HEK293 (cell line): ENCODE results near the gene TRAF3.

Experiments
- CTCF ChIA-PET: fragments of 350-600 bp; formaldehyde crosslinking; extraction: SDS; loops from one replicate; lab custom pipeline; 2021; ENCODE audit warnings: antibody characterized with exemption; lab: Yijun Ruan, JAX
- POLR2A ChIA-PET: fragments of 300-600 bp; formaldehyde crosslinking; extraction: SDS; loops from one replicate; lab custom pipeline; 2020; ENCODE audit warnings: antibody characterized with exemption, inconsistent platforms; lab: Yijun Ruan, JAX
- H3K27ac ChIP-seq: fragments of 200-500 bp; sonication (Bioruptor generic); 2 replicates; pipeline ENCODE4 v1.5.1; 2014; ENCODE audit warnings: low read depth, low read length, control low read depth, inconsistent platforms; ENCODE audit errors: extremely low read depth
- H3K36me3 ChIP-seq, 2 experiments: fragments of 200-500 bp in 1 of 2; sonication (Bioruptor generic) in 1 of 2; 1 replicate in 1 of 2; 2 replicates in 1 of 2; pipeline ENCODE4 v1.5.1; 2014 to 2017; ENCODE audit warnings: inconsistent platforms in 2 of 2, low read length in 2 of 2; ENCODE audit not compliant: control insufficient read depth in 2 of 2, insufficient read depth in 1 of 2
- H3K4me1 ChIP-seq: fragments of 200-500 bp; sonication (Bioruptor generic); 2 replicates; pipeline ENCODE4 v1.5.1; 2014; ENCODE audit warnings: mild to moderate bottlenecking, low read length, inconsistent platforms; ENCODE audit not compliant: control insufficient read depth, insufficient read depth
- H3K4me3 ChIP-seq: 2 replicates; pipeline ENCODE4 v1.5.1; 2011; ENCODE audit warnings: low read depth, mild to moderate bottlenecking, control low read depth, low read length, moderate library complexity
- H3K9me3 ChIP-seq: fragments of 200-500 bp; sonication (Bioruptor generic); 2 replicates; pipeline ENCODE4 v1.5.1; 2014; ENCODE audit warnings: low read depth, low read length, inconsistent platforms; ENCODE audit not compliant: control insufficient read depth, insufficient read depth
- GLIS1 ChIP-seq: fragments of 450-650 bp; formaldehyde crosslinking; IDR thresholded peaks from 2 replicates; pipeline ENCODE4 v1.5.1; 2016; ENCODE audit warnings: missing biosample characterization, missing genetic modification characterization
- REST ChIP-seq: fragments of 450-650 bp; formaldehyde crosslinking; IDR thresholded peaks from 2 replicates; pipeline ENCODE4 v1.5.1; 2016; ENCODE audit warnings: missing biosample characterization, missing genetic modification characterization
- TRIM28 ChIP-seq: IDR thresholded peaks from 2 replicates; pipeline ENCODE4 v1.6.1; 2011; ENCODE audit warnings: low read length, control low read depth, borderline replicate concordance
- ZIC2 ChIP-seq: fragments of 450-650 bp; formaldehyde crosslinking; IDR thresholded peaks from 2 replicates; pipeline ENCODE4 v1.5.1; 2016; ENCODE audit warnings: missing biosample characterization, missing genetic modification characterization
- ZNF112 ChIP-seq: fragments of 450-650 bp; formaldehyde crosslinking; IDR thresholded peaks from 2 replicates; pipeline ENCODE4 v1.5.0; 2017; ENCODE audit warnings: missing biosample characterization, missing genetic modification characterization
- ZNF18 ChIP-seq: fragments of 450-650 bp; formaldehyde crosslinking; IDR thresholded peaks from 2 replicates; pipeline ENCODE4 v1.5.1; 2016; ENCODE audit warnings: missing biosample characterization, missing genetic modification characterization
- ZNF239 ChIP-seq: fragments of 450-650 bp; formaldehyde crosslinking; IDR thresholded peaks from 2 replicates; pipeline ENCODE4 v1.5.1; 2016; ENCODE audit warnings: missing biosample characterization, missing genetic modification characterization
- ZNF341 ChIP-seq: fragments of 450-650 bp; formaldehyde crosslinking; IDR thresholded peaks from 2 replicates; pipeline ENCODE4; 2016; ENCODE audit warnings: low read depth, missing biosample characterization, missing genetic modification characterization
- ZNF37A ChIP-seq: fragments of 450-650 bp; IDR thresholded peaks from 2 replicates; pipeline ENCODE4 v1.5.1; 2018; ENCODE audit warnings: missing biosample characterization, missing genetic modification characterization
- ZNF423 ChIP-seq: fragments of 450-650 bp; formaldehyde crosslinking; IDR thresholded peaks from 2 replicates; pipeline ENCODE4 v1.5.1; 2016; ENCODE audit warnings: missing biosample characterization, missing genetic modification characterization
- ZNF48 ChIP-seq: fragments of 450-650 bp; formaldehyde crosslinking; IDR thresholded peaks from 2 replicates; pipeline ENCODE4 v1.5.1; 2016; ENCODE audit warnings: missing biosample characterization, missing genetic modification characterization
- ZNF560 ChIP-seq: fragments of 450-650 bp; formaldehyde crosslinking; IDR thresholded peaks from 2 replicates; pipeline ENCODE4 v1.5.1; 2017; ENCODE audit warnings: missing biosample characterization, missing genetic modification characterization, borderline replicate concordance
- ZNF600 ChIP-seq: fragments of 450-650 bp; formaldehyde crosslinking; IDR thresholded peaks from 2 replicates; pipeline ENCODE4 v1.5.1; 2016; ENCODE audit warnings: missing biosample characterization, missing genetic modification characterization
- ZNF747 ChIP-seq: fragments of 450-650 bp; formaldehyde crosslinking; IDR thresholded peaks from 2 replicates; pipeline ENCODE4 v1.5.1; 2016; ENCODE audit warnings: missing biosample characterization, missing genetic modification characterization
- ZNF791 ChIP-seq: fragments of 450-650 bp; formaldehyde crosslinking; IDR thresholded peaks from 2 replicates; pipeline ENCODE4 v1.5.1; 2016; ENCODE audit warnings: missing biosample characterization, missing genetic modification characterization

TRAF3 gene

GRCh38 chr14:102729825-102730224, 47.4 kb upstream of the TRAF3 start:
- Histone ChIP-seq H3K9me3 (no peaks in the 10 kb centered on the region), H3K4me3 (no peak overlapping the region), H3K36me3 (peaks cover 0 to 46% of the 10 kb centered on the region in 2 experiments; a peak in 1 of 3 replicates), H3K4me1 (no peaks in the 10 kb centered on the region), H3K27ac (no peak overlapping the region)
- POLR2A ChIA-PET = no interaction called here
- CTCF ChIA-PET = no interaction called here
- TF ChIP-seq ZNF18 (no peak), ZNF112 (tag by site-specific recombination) (no peak), ZNF341 (no peak), ZNF747 (tag by site-specific recombination) (no peak)

- H3K9me3 ChIP-seq = no peaks in the 10 kb centered on the region
- CTCF ChIA-PET = interaction anchor here (1.3 to 1.4 kb wide), 2 partner anchors 36 to 37 kb away, joined by 3 read pairs; no protein-coding TSS in a partner anchor
- H3K27ac ChIP-seq = no peak overlapping the region
- POLR2A ChIA-PET = no interaction called here
- peaks cover 0 to 31% of the 10 kb centered on the region in 2 experiments; a peak in 1 of 3 replicates for H3K36me3 ChIP-seq
- no peaks in the 10 kb centered on the region for H3K4me1 ChIP-seq
- H3K4me3 ChIP-seq = no peak overlapping the region
- TF ChIP-seq ZNF48 (tag by site-specific recombination) = no peak
These were observed 46.0 kb upstream of the TRAF3 start for GRCh38 chr14:102731101-102731870.

GRCh38 chr14:102731871-102732800, 45.1 kb upstream of the TRAF3 start:
- H3K9me3 ChIP-seq = no peaks in the 10 kb centered on the region
- POLR2A ChIA-PET = no interaction called here
- no peak overlapping the region for H3K4me3 ChIP-seq
- TF ChIP-seq ZNF600 (tag by site-specific recombination) (peak; percentile 52; the same call in 1 of the 2 replicates), ZIC2 (0 out of 2 replicates have a peak, but pooled peaks have one; percentile 8), GLIS1 (peak; percentile 50; the same call in 1 of the 2 replicates), REST (tag by site-specific recombination) (no peak)
- H3K27ac ChIP-seq = no peak overlapping the region
- no peaks in the 10 kb centered on the region for H3K4me1 ChIP-seq
- CTCF ChIA-PET = interaction anchor here (0.6 to 1.4 kb wide), 4 partner anchors 37 to 234 kb away, joined by 3 to 4 read pairs (median 3); no protein-coding TSS in a partner anchor
- peaks cover 0 to 28% of the 10 kb centered on the region in 2 experiments; a peak in 1 of 3 replicates for H3K36me3 ChIP-seq

GRCh38 chr14:102732924-102733323, 44.3 kb upstream of the TRAF3 start:
- ChIA-PET CTCF (interaction anchor here (1.3 kb wide), 1 partner anchor 39 kb away, joined by 3 read pairs; no protein-coding TSS in a partner anchor), POLR2A (no interaction called here)
- Histone ChIP-seq H3K27ac (no peak overlapping the region), H3K4me3 (no peak overlapping the region), H3K4me1 (no peaks in the 10 kb centered on the region), H3K9me3 (no peaks in the 10 kb centered on the region), H3K36me3 (peaks cover 0 to 24% of the 10 kb centered on the region in 2 experiments; a peak in 1 of 3 replicates)
- TF ChIP-seq ZNF239 = no peak
- no peak for TF ChIP-seq ZNF791 (tag by site-specific recombination)
- TF ChIP-seq TRIM28 = no peak
- no peak for TF ChIP-seq ZNF37A (tag by site-specific recombination)
- TF ChIP-seq ZIC2 = no peak
- no peak for TF ChIP-seq ZNF560 (tag by site-specific recombination)
- TF ChIP-seq ZNF423 (tag by site-specific recombination) = no peak
